DMS114 treated with DMSO at 0.1 percent for 48 hours (cell line): ENCODE measurements around the gene ACER2.

Experiments used
- DNase-seq: peaks from one replicate; lab custom pipeline; 2025; ENCODE audit not compliant: unreplicated experiment; lab: John Stamatoyannopoulos, UW

ACER2 gene

DNA sequence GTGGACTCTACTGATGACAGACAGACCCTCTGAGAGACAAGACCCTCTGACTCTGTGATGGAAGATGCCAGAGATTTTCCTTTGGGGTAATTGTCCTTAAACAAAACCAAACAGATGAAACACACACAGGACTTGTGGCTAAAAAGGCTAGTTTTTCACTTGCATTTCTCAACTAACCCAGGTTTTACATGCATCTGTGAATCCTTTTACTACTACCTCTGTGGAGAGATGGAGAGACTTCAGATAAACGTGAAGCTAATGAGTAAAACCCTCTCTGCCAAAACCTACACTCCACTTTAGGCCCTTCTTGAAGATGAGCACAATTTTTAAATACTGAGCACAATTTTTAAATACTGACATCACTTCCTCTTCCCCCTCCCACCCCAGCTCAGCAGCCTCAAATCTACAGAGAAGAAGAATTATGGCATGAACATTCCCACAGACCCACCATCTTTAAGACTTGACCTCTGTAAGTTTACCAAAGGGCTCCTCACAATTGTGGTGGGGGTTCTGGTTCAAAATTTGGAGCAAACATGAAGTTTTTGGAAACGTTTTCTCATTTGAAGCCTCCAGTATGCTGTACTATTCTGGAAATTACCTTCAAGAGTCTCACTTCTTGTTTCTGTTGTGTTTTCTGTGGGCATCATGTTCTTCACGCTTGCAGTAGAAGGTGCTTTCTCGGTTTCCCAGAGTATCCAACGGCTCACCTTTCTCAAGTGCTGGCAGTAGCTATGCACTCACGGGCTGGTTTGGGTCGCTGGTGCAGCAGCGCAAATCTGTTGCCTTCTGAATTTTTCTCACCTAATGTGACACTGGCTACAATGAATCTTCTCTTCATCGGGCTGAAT lies 42.7 kb downstream of the ACER2 start:
- no peak for DNase-seq

DNA sequence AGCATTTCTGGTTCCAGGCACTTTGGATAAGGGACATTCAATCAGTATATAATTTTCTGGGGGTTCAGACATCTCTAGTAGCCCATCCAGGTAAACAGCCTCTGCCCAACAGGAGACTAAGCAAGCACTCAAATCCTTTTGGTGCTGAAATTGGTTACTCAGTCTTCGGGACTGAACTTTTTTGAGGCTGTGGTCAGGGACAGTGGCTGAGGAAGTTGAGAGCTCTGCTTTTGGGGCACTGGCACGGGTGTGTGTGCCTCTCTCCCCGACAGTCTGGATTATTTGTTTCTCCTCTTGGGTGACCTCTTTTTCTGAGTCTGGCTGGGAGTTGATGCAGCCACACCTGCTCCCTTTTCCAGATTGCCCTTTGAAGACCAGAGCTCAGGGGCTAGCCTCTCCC lies 47.6 kb downstream of the ACER2 start:
- DNase-seq, result no peak

DNA sequence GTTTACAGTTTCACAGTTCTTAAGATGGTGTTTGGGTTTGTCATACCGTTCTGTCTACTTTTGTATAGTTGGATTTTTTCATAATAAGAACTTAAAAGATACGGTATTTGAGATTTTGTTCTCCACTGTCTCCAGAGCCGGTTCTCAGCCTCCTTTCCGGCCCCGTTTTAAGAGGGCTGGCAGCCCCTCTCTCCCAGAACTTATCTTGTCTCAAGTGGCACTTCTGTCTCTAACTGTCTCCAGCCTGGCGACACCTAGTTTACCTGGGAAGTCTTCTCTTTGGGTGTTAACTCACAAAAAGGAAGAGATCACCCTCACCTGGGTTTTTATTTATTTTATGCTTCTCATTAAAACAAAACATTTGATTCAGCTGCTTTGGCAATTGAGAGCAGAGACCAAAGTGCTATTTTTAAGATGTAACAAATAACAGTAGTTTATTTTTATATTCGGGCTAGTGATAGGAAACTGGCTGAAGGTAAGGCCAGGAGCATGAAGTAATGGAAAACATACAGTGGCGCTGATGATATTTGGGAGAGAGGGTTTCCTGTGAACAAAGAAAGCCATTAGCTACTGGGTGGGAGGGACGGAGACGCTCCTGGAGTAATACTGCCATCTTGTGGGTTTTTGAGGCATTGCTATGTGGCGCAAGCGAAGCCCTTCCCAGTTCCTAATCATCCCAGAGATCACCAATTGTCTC lies 48.3 kb downstream of the ACER2 start:
- DNase-seq, result peak; percentile 63

DNA sequence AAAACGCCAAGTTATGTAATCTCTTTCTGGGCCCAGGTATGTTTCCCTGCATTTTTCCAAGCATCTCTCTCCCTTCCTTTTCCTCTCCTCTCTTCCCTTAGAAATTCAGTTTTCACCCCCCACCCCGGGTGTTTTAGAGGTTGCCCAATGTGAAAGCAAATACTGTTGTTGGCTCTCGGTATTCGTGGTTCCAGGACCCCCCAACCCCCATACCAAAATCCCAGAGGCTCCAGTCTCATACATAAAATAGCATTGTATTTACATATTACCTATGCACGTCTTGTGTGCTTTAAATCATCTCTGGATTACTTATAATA lies 48.8 kb downstream of the ACER2 start:
- no peak for DNase-seq

DNA sequence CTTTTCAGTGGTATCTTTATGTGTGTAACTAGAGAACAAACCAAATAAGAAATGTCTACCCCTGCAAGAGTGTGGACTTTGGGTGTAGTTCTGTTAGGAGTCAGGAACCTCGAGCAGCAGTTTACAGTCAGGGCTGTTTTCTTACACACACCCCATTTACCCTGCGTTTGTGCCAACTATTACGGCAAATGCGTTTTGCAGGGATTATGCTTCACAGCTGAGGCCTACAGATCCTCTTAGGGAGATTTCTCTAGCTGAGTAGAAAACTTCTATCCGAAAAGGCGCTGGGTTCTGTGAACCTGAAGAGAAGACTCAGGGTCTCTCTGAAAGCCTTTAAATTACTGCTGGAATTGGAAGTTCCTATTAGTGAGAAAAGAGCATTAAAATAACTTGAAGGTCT lies 51.4 kb downstream of the ACER2 start:
- no peak for DNase-seq

DNA sequence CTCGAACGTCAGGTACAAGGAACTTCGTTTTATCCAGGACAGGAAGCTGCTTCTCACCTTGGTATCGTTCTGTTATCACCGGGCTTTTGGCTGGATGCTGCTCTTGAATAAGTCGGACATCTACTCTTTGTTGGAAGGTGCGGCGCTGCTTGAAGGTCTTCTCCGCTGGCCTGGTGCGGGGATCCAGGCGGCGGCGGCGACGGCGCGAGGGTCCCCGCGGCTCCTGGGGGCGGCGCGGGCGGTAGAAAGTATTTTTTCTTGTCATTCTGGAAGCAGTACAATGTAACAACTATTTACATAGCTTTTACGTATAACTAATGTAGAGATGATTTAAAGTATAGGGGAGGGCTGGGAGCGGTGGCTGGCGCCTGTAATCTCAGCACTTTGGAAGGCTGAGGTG lies 52.3 kb downstream of the ACER2 start:
- DNase-seq, result no peak

DNA sequence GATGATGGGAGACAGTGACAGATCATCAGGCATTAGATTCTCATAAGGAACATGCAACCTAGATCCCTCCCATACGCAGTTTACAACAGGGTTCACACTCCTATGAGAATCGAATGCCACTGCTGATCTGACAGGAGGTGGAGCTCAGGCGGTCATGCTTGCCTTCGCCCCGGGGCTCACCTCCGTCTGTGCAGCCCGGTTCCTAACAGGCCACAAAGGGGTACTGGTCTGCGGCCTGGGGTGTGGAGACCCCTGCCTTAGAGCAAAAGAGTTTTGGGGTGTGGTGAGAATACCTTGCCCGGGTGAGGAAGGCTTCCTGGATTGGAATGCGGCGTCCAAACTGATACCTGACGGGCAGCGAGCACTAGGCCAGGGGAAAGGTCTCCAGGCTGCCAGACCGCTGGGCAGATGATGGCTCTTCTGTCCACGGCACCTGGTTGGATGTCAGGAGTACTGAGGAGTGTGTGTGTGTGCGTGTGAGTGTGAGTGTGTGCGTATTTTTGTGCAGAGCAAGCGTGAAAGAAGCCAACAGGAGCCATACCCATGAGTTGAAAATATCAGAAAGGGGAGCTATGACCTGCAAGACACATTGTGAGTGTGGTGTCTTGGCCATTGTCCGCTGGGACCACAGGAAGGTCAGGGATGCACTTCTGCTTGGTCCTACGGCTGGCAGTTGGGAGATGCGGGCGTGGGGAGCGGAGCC lies 55.4 kb downstream of the ACER2 start:
- DNase-seq, result no peak

DNA sequence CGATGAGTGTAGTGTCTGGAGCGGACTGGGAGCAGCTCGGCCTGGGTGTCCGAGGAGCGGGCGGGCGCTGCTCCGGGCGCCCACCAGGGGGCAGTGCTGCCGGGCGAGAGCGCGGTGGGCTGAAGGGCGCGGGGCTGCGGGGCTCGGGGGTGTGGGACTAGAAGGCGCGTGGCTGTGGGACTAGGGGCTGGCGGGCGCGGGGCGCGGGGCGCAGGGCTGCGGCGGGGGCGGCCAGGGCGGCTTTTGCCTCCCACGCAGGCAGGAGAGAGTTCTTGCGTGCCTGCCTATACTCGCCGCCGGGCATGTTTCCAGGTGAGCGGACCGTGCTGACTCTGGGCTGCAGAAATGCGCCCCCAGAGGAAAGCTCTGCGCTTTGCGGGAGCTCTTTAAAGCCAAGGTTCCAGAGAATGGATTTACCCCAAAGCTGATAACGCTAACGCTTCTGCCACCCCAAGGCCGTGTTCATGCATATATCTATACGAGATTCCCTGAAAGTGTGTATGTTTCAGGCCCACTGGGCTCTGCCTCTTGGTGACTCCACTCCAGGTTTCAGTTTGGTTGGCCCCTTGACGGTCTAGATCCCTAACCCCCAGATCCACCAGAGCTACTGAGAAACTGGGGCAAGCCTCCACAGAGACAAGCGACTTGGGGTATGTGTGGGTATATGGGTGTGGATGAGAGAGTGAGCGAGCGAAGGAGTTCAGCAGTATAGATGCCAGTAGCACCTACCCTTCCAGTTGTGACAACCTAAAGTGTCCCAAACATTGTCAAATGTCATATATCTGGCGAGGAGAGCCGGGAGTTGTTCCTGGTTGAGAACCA lies 56.2 kb downstream of the ACER2 start:
- DNase-seq, result peak; percentile 13

DNA sequence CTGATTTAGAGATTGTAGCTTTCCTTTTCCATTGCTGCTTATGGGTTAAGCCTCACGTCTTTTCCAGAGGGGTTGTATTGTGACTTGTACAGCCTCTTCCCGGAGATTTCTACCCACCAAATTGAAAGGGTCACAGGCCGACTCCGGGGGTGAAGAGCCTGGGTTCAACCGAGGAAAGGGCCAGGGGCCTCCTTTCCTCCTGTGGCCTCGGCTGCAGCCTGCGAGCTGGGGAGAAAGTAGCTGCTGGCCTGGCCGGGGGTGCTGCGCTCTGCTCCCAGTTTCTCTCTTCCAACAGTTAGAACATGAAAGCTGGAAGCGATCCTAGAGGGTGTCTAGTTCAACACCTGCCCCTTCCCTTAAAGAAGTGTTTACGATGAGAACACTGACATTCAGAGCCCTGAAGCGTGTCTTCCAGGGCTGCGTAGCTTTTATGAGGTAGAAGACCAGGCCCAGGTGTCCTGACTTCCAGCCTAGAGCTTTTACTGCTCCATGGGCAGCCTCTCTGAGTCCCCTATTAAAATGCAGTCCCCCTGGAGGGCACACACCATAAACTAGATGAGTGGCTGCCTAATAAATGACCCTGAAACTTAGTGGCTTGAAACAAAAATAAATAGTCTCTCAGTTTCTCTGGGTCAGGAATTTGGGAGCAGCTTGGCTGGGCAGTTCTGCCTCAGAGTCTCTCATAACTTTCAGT lies 56.9 kb downstream of the ACER2 start:
- DNase-seq, result no peak

DNA sequence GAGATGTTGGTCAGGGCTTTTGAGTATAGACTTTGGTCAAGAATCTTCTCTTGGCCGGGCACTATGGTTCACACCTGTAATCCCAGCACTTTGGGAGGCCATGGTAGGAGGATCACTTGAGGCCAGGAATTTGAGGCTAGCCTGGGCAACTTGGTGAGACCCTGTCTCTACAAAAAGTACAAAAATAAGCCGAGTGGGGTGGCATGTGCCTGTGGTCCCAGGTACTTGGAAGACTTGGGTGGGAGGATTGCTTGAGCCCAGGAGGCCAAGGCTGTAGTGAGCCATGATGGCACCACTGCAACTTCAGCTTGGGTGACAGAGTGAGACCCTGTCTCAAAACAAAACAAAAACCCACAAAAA lies 57.5 kb downstream of the ACER2 start:
- no peak for DNase-seq

DNA sequence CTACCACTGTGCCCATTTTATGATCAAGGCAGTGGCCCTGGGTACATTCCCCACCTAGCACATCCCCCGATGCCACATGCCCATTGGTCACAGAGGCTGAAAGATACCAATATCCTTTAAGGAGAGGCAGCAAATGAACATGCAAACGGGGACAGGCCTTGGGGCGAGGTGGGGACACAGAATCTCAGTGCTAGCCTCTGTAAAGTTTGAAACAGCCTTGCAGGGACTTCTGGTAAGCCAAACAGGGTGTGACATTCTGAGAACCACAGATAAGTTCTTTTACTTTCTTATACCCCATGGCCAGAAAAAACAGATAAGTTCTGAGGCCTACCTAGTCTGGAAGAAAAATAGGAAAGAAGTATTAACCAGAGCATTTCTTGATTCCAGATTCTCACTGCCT lies 60.5 kb downstream of the ACER2 start:
- DNase-seq, result no peak

DNA sequence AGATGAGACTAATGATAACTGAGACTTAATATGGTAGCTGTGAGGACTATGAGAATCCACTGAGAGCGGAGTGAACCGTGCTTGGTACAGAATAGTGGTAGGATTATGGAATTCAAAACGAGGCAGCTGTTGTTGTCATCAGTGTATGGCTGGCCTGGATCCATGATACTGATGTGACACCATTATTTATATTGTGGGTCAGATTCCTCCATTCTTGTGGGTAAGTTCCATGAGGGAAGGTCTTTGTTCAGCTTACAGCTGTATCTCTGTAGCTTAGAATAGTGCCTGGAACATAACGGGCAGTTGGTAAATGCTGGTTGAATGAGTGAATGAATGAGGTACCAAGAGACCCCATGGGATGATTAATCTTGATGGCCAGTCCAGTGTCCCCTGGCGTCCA lies 61.8 kb downstream of the ACER2 start:
- no peak for DNase-seq

DNA sequence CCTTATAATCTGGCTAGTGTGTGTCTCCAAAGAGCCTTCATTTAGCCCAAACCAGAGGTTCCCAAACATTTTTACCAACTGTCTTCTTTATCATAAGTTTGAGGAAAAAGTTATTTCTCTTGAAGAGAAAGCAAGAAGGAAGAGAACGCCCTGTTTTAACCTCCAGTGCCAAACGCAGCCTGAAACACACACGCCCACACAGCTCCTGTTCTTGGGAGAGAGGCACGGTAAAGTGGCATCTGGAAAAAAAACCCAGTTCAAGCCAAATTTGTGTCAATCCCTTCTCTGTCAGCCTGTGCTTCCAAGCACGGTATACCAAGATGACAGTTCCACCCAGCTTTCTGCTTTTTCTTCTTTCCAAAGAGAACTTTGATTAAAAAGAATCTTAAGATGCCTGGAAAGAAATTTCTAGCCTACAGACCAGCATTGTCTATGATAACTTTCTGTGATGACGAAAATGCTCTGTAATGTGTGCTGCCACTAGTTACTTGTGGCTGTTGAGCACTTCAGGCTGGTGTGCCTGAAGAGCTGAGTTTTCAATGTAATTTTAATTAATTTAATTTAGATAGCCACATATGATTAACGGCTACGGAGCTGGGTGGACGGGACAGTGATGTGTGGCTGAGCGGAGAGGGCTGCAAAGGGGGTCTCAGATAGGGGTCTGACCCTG lies 62.3 kb downstream of the ACER2 start:
- DNase-seq, result no peak

DNA sequence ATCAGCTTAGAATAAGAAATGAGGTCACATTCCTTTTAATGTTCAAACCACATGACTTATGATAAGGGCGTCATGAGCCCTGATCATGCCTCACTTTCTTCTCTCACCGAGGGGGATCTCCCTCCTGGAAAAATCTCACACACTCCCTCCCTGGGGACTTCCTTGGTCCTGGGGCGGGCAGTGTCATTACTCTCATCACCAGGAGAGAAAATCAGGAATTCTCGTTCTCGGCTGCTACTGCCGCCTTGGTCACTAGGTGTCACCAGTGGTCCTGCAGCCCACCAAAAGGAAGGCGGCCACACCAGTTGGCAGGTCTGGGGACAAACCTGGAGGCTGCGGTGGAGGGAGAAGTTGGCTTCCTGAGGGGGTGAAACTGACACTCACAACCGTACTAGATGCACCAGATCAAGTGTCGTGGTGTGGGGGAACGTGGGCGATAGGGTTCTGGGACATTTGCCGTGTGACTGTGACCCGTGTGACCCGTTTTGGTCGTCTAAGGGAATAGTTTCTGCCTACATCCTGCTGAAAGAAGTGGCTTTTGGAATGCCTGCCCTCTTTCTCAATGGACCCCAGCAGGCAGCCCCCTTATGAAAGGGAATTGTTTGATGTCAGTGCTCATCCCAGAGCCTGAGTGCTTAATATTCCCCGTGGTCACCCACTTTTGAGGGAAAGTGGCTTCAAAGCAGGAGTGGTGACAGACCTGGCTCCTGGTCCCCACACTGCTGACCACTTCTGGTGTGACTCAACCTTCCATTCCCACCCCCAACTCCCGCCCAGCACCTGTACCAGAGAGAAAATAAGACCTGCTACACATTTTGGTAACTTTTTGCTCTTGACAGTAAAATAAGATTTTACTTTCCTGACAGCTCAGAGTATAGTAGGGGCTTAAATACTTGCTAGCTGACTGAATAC lies 63.2 kb downstream of the ACER2 start:
- peak; percentile 12 for DNase-seq

DNA sequence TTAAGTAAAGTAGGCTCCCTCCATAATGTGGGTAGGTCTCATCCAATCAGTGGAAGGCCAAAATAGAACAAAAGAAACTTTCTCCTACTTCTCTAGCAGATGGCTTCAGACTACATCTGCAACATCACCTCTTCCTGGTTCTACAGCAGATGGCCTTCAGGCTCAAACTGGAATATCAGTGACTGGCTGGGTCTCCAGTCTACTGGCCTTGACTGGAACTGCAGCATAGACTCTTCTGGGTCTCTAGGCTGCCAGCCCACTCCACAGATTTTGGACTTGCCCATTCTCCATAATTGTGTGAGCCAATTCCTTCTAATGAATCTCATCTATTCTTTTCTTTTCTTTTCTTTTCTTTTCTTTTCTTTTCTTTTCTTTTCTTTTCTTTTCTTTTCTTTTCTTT lies 64.8 kb downstream of the ACER2 start:
- no peak for DNase-seq

DNA sequence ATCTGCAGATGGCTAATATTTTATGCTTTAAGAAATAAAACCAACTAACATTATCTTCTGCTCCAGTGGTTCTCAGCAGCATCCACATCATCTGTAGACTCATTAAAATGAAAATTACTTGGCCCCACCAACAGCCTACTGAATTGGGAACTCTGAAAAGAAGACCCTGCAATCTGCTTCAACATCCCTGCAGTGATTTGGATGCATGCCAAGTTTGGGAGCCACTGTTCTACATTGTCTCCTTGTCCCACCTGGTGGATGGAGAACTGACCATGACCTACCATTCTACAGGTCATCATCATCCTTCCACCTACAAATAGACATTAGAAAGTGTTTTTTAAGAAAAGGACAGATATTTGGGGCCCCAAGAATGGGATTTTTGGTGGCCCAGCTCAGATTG lies 71.1 kb downstream of the ACER2 start:
- DNase-seq, result no peak

DNA sequence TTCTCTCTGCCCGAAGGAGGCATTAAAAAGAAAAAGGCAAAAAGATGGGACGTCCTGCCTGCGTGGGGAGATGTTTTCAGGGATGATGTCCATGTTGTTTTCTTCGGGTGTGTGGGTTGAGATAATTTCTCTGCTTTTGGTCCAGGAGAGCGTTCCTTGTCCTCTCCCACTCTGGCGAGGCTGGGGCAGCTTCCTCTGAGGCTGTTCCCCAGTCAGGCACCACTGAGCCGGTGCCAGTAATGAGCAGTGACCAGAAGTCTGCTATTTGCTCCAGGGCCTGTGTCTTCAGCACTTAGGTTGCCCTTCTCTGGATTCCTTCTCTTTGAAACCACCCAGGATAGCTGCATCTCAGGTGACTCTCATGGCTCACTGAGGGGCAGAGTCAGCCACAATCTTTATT lies 71.5 kb downstream of the ACER2 start:
- DNase-seq, result no peak

DNA sequence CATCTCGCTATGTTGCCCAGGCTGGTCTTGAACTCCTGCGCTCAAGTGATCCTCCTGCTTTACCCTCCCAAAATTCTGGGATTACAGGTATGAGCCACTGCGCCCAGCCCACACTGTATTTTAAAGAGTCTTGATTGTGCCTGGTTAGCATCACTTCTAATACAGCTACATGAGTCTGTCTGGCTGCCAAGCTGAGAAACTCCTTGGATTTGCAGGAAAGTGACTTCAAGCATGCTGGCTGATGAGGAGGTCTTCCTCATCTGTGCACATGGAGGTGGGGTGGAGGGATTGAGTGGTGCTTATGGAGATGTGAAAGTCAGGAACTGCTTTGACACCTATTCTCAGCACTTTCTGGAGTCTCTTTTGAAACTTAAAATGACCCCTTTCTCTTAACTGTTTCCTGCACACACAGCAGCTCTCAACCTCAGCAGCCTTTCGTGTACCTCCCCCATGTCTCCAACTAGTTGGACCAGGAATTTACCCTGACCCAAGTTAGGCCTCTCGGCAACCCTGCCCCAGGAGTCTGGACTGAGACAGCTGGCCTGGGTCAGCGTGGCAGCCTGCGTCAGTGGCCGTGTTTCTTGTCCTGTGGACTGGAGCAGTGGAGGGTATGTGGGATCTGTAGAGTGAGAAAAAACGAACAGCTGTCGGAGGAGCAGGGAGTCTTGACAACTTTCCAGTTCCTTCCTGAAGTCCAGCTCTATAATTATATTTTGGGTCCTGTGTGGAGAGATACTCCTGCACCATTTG lies 72.5 kb downstream of the ACER2 start:
- no peak for DNase-seq
